ENCODE results near the gene CD1C. TPM values are rescaled to one million over a fixed set of nuclear protein-coding genes. Genes with fewer than 3 reads are reported as not detected.

Gene CD1C
- total RNA-seq, 1 donor from 2014 or later: 0.23 TPM

DNA sequence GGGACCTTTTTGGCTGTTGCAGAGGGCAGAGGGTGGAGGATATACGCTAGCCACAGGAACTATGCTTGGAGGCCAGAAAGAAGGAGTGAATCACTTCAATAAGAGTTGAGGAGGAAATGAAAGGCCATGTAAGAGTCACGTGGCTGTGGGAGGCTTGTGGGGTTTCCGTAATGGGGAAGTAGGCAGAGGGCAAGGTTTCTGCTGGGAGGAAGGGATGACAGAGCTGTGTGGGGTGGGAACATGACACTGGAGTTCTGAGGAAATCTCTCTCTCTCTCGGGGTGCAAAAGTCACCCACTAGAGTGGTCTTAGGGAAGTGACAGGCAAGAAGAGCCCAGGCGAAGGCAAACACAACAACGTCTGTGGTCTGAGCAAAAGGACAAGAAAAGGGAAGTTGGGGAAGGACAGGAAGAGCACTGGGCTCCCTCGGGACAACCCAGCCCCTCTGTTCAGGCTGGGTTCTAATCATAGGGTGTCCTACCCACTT, 3.9 kb upstream of the CD1C start:
- peaks cover 4% of the 10 kb centered on the region for H3K9me3 Mint-ChIP-seq
- intact Hi-C loops (cut with micrococcal nuclease): loop anchor here (1.0 to 2.0 kb wide), 2 partner anchors 48 to 723 kb away; partner anchors contain the start of gene IFI16
- H3K4me1 Mint-ChIP-seq (ENCODE audit: low read depth): peaks cover 21% of the 10 kb centered on the region
- H3K36me3 Mint-ChIP-seq (ENCODE audit: low read depth): no peaks in the 10 kb centered on the region
- H3K27ac Mint-ChIP-seq: peak overlapping the region; percentile 68
- H3K4me3 Mint-ChIP-seq: no peak overlapping the region
- H3K27me3 Mint-ChIP-seq (ENCODE audit: insufficient read depth): peaks cover 5% of the 10 kb centered on the region
- DNase-seq (ENCODE audit: low spot score): no peak

DNA sequence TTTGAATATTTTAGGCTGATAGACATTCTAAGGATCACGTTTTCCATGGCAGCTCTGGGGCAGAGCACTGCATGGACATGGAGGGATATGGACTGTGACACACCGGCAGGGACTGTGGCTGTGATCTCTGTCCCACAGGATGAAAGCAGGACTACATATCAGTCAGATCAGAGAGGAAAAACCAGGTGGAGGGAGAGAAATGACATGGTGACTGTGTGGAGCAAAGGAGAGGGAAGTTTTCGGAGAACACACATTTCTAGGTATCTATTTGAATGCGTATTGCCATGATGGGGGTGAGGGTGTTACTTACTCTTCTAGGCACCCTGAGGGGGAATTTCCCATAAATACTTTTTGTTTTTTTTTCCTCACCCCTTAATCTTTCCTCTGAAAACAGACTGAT, 3.2 kb upstream of the CD1C start:
- Mint-ChIP-seq H3K27ac (peak overlapping the region; percentile 45), H3K9me3 (peaks cover 4% of the 10 kb centered on the region), H3K27me3 (ENCODE audit: insufficient read depth) (peaks cover 5% of the 10 kb centered on the region), H3K36me3 (ENCODE audit: low read depth) (no peaks in the 10 kb centered on the region), H3K4me1 (ENCODE audit: low read depth) (peaks cover 21% of the 10 kb centered on the region), H3K4me3 (no peak overlapping the region)
- intact Hi-C loops (cut with micrococcal nuclease): loop anchor here (1.0 to 2.0 kb wide), 2 partner anchors 47 to 722 kb away; partner anchors contain the start of gene IFI16
- no peak for DNase-seq (ENCODE audit: low spot score)

DNA sequence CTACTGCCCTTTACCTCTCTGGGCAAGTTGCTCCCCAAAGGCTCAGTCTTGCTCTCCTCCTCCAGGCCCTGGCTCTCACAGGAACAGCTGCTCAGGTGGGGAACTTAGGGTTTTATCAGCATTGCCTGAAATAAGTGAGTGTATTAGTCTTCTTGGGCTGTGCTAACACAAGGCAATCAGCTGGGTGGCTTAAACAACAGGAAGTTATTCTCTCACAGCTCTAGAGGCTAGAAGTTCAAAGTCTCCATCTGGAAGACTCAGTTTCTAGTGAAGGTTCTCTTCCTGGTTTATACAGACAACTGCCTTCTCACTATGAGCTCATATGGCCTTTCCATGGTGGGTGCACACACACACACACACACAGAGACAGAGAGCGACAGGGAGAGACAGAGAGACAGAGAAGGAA, 2.8 kb upstream of the CD1C start:
- DNase-seq (ENCODE audit: low spot score): no peak
- peaks cover 5% of the 10 kb centered on the region for H3K27me3 Mint-ChIP-seq (ENCODE audit: insufficient read depth)
- intact Hi-C loops (cut with micrococcal nuclease): loop anchor here (1.0 to 2.0 kb wide), 2 partner anchors 46 to 722 kb away; partner anchors contain the start of gene IFI16
- H3K4me3 Mint-ChIP-seq: no peak overlapping the region
- no peaks in the 10 kb centered on the region for H3K36me3 Mint-ChIP-seq (ENCODE audit: low read depth)
- H3K4me1 Mint-ChIP-seq (ENCODE audit: low read depth): peaks cover 21% of the 10 kb centered on the region
- no peaks in the 10 kb centered on the region for H3K9me3 Mint-ChIP-seq
- H3K27ac Mint-ChIP-seq: peak overlapping the region; percentile 52

DNA sequence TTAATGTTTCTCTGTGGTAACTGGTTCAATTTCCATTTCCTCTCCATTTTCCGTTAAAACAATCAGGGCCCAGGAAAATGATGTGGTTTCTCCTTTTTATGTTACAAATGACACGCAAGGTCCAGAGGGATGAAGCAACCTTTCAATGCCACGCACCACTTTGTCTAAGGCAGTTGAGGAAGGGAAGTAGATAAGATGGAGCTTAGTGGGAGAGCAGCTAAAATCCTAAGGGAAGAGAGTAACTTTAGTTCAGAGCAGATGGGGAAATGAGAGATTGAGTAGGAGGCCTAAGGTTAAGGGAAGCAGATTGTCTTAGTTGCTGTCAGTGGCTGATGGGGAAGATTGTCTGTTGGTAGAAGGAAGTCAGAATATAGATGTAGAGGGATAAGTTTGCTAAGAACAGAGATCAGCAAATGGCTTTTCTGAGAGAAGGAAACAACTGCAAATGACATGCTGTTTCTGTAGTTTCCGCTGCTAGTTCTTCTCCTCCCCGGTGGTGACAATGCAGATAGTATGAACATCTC, 660 bp downstream of the CD1C start:
- no peaks in the 10 kb centered on the region for H3K9me3 Mint-ChIP-seq
- H3K4me3 Mint-ChIP-seq: no peak overlapping the region
- H3K27me3 Mint-ChIP-seq (ENCODE audit: insufficient read depth): no peaks in the 10 kb centered on the region
- H3K27ac Mint-ChIP-seq: no peak overlapping the region
- peaks cover 18% of the 10 kb centered on the region for H3K4me1 Mint-ChIP-seq (ENCODE audit: low read depth)
- intact Hi-C loops (cut with micrococcal nuclease): no loop called here
- DNase-seq (ENCODE audit: low spot score): no peak
- no peaks in the 10 kb centered on the region for H3K36me3 Mint-ChIP-seq (ENCODE audit: low read depth)

DNA sequence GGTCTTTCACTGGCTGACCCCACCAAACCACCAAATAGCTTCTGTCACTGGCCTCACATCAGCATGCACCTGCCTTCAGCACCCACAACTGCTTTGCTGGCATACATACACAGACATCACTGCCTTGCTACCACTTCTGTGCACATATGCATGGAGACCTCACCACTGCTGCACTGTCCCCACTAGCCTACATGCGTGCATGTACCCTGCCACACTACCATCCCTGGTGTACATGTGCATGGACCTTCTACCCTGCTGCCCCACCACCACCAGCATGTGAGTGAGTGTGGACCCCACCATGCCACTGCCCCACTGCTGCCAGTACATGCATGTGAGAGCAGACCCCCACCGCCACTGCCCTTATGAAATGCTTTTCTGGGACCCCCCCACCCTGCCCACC, 6.1 kb downstream of the CD1C start:
- Mint-ChIP-seq H3K4me3 (no peak overlapping the region), H3K27ac (no peak overlapping the region), H3K27me3 (ENCODE audit: insufficient read depth) (no peaks in the 10 kb centered on the region), H3K9me3 (no peaks in the 10 kb centered on the region), H3K4me1 (ENCODE audit: low read depth) (no peaks in the 10 kb centered on the region), H3K36me3 (ENCODE audit: low read depth) (no peaks in the 10 kb centered on the region)
- no peak for DNase-seq (ENCODE audit: low spot score)
- intact Hi-C loops (cut with micrococcal nuclease): no loop called here

DNA sequence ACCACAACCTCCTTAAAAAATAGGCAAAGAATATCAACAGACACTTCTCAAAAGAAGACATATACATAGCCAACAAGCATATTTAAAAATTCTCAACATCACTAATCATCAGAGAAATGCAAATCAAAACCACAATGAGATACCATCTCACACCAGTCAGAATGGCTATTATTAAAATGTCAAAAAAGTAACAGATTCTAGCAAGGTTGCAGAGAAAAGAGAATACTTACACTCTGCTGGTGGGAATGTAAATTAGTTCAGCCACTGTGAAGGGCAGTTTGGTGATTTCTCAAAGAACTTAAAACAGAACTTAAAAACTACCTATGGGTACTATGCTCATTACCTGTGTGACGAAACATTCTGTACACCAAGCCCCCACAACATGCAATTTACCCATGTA, 20.9 kb downstream of the CD1C start:
- intact Hi-C loops (cut with micrococcal nuclease): no loop called here
- Mint-ChIP-seq H3K4me3 (no peak overlapping the region), H3K36me3 (ENCODE audit: low read depth) (no peaks in the 10 kb centered on the region), H3K27ac (no peak overlapping the region), H3K27me3 (ENCODE audit: insufficient read depth) (peaks cover 2% of the 10 kb centered on the region), H3K9me3 (peaks cover 6% of the 10 kb centered on the region), H3K4me1 (ENCODE audit: low read depth) (no peaks in the 10 kb centered on the region)
- no peak for DNase-seq (ENCODE audit: low spot score)

DNA sequence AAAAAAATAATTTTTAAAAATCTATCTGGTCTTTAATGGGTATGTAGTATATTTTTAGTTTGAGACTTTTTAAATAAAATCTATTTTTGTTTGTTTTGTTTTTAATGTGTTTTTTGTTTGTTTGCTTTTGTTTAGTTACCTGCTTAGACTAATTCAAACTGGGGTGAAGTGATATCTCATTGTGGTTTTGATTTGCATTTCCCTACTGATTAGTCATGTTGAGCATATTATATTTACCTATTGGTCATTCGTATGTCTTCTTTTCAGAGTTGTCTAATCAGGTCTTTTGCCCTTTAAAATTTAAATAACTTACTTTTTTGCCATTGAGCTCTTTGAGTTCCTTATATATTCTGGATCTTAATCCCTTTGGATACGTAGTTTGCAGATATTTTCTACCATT, 21.3 kb downstream of the CD1C start:
- peaks cover 2% of the 10 kb centered on the region for H3K27me3 Mint-ChIP-seq (ENCODE audit: insufficient read depth)
- intact Hi-C loops (cut with micrococcal nuclease): no loop called here
- H3K4me3 Mint-ChIP-seq: no peak overlapping the region
- no peaks in the 10 kb centered on the region for H3K36me3 Mint-ChIP-seq (ENCODE audit: low read depth)
- H3K4me1 Mint-ChIP-seq (ENCODE audit: low read depth): no peaks in the 10 kb centered on the region
- peaks cover 6% of the 10 kb centered on the region for H3K9me3 Mint-ChIP-seq
- no peak for DNase-seq (ENCODE audit: low spot score)
- H3K27ac Mint-ChIP-seq: no peak overlapping the region

DNA sequence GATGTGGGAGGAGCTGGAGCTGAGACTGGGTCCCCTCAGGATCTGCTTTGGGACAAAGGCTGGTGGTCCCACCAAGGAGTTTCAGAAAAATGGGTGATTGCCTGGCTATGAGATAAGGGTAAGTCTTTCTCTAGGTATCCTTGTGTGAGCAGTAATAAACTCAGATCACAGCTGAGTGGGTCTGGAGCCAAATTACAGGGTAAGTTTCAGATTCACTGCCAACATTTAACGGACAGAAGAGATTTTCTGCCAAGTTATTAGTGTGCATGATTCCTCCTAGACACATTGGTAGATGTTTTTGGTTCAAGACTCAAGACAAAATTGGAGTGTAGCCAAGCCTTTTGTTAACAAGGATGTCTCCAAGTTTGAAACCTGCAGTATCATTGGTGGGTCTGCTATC, 34.1 kb downstream of the CD1C start:
- intact Hi-C loops (cut with micrococcal nuclease): no loop called here
- Mint-ChIP-seq H3K36me3 (ENCODE audit: low read depth) (no peaks in the 10 kb centered on the region), H3K4me1 (ENCODE audit: low read depth) (no peaks in the 10 kb centered on the region), H3K9me3 (peaks cover 3% of the 10 kb centered on the region), H3K27ac (no peak overlapping the region), H3K27me3 (ENCODE audit: insufficient read depth) (peaks cover 6% of the 10 kb centered on the region), H3K4me3 (no peak overlapping the region)
- DNase-seq (ENCODE audit: low spot score): no peak

DNA sequence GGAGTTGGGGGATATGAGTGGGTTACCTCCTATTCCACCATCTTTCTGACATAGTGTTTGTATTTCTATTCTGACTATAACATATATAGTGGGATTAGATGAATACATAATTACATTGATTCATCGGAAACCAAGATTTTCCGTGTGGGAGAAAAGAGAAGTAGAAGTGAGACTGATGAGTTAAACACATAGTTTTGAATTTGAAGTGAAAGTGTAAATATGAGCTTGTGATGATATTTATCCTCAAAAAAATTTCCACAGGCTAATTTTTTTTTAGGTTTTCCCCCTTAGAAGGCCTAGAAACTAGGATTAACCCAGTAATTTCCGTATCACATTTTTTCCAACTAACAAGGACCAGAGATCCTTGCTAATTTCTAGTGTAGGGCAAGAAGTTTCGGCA, 34.7 kb downstream of the CD1C start:
- intact Hi-C loops (cut with micrococcal nuclease): no loop called here
- Mint-ChIP-seq H3K27me3 (ENCODE audit: insufficient read depth) (peaks cover 6% of the 10 kb centered on the region), H3K4me1 (ENCODE audit: low read depth) (no peaks in the 10 kb centered on the region), H3K27ac (no peak overlapping the region), H3K9me3 (peaks cover 3% of the 10 kb centered on the region), H3K36me3 (ENCODE audit: low read depth) (no peaks in the 10 kb centered on the region), H3K4me3 (no peak overlapping the region)
- no peak for DNase-seq (ENCODE audit: low spot score)

DNA sequence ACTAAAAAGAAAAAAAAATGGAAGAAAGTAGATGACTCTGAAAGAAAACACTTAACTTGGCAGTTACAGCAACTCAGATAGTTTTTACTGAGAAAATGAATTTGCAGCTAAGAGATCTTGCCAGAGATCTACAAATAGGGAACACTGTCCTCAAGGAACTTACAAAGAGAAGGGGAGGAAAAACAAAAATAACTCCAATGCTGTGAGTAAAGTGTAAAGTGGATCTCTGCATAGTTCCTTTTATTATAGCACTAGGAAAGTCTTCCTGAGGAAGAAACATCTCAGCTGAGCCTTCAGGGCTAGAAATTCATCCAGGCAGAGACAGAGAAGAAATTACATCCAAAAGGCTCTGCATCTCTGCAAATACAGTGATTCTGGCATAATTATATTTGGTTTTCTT, 37.8 kb downstream of the CD1C start:
- no peaks in the 10 kb centered on the region for H3K4me1 Mint-ChIP-seq (ENCODE audit: low read depth)
- peaks cover 3% of the 10 kb centered on the region for H3K9me3 Mint-ChIP-seq

DNA sequence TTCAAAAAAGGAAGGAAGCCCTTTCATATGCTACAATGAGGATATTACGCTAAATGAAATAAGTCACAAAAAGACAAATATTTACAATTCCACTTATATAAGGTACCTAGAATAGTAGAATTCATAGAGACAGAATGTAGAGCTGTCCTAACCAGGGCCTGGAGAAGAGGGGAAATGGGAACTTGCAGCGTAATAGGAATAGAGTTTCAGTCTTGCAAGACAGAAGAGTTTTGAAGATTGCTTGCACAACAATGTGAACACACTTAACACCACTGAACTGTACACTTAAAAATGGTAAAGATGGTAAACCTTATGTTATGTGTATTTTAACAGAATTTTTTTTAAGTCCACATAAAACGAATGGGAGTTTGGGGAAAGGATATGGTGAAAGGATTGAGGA, 38.7 kb downstream of the CD1C start:
- H3K4me3 Mint-ChIP-seq: no peak overlapping the region
- no peaks in the 10 kb centered on the region for H3K36me3 Mint-ChIP-seq (ENCODE audit: low read depth)
- H3K27ac Mint-ChIP-seq: no peak overlapping the region
- no peak for DNase-seq (ENCODE audit: low spot score)
- peaks cover 3% of the 10 kb centered on the region for H3K4me1 Mint-ChIP-seq (ENCODE audit: low read depth)
- intact Hi-C loops (cut with micrococcal nuclease): no loop called here
- H3K9me3 Mint-ChIP-seq: no peaks in the 10 kb centered on the region
- H3K27me3 Mint-ChIP-seq (ENCODE audit: insufficient read depth): peaks cover 4% of the 10 kb centered on the region

More for the DNA sequence above, 37.8 kb downstream of the CD1C start:
- H3K27me3 Mint-ChIP-seq (ENCODE audit: insufficient read depth): peaks cover 4% of the 10 kb centered on the region
- intact Hi-C loops (cut with micrococcal nuclease): no loop called here
- no peaks in the 10 kb centered on the region for H3K36me3 Mint-ChIP-seq (ENCODE audit: low read depth)
- H3K4me3 Mint-ChIP-seq: no peak overlapping the region
- no peak overlapping the region for H3K27ac Mint-ChIP-seq
- DNase-seq (ENCODE audit: low spot score): no peak

DNA sequence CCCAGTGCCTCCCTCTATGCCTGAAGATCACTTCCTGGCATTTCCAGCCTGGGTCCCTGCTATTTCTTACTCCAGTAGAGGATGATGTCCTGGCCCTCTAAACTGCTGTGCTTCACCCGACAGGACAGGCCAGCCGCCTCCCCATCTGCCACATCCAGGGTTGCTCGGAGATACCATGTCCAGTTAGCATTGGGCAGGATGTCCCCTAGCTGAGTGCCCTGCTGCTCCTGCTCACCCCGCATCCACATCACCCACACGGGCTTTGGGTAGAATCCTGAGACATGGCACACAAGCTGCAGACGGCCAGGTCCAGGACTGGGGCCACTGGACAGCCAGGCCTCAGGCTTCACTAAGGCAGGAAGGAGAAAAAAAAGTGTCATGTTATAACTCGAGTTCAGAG, 39.6 kb downstream of the CD1C start:
- H3K9me3 Mint-ChIP-seq: no peaks in the 10 kb centered on the region
- H3K36me3 Mint-ChIP-seq (ENCODE audit: low read depth): no peaks in the 10 kb centered on the region
- no peak overlapping the region for H3K4me3 Mint-ChIP-seq
- DNase-seq (ENCODE audit: low spot score): no peak
- H3K27me3 Mint-ChIP-seq (ENCODE audit: insufficient read depth): peaks cover 2% of the 10 kb centered on the region
- peaks cover 9% of the 10 kb centered on the region for H3K4me1 Mint-ChIP-seq (ENCODE audit: low read depth)
- H3K27ac Mint-ChIP-seq: no peak overlapping the region
- intact Hi-C loops (cut with micrococcal nuclease): no loop called here

DNA sequence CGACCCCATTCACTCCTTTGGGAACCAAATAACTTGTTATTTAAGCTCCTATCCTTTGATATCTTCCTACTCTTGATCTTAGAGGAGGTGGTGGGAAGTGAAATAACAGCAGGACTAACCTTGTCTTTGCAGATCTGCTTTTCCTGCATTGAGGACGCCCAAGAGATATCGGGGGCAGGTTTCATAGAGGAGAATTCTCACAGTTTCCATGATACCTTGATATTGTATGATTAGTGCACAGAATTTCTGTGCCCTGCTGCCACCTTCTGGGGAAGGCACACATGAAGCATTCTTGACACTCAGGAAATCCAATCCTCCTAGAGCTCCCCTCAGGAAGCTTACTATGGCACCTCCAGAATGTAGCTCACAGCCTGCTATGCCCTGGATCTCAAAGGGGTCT, 40.0 kb downstream of the CD1C start:
- H3K4me1 Mint-ChIP-seq (ENCODE audit: low read depth): peaks cover 9% of the 10 kb centered on the region
- H3K27ac Mint-ChIP-seq: no peak overlapping the region
- intact Hi-C loops (cut with micrococcal nuclease): loop anchor here (5.0 kb wide), 1 partner anchor 668 kb away; no protein-coding TSS in a partner anchor
- H3K9me3 Mint-ChIP-seq: no peaks in the 10 kb centered on the region
- no peak overlapping the region for H3K4me3 Mint-ChIP-seq
- H3K27me3 Mint-ChIP-seq (ENCODE audit: insufficient read depth): peaks cover 2% of the 10 kb centered on the region
- H3K36me3 Mint-ChIP-seq (ENCODE audit: low read depth): no peaks in the 10 kb centered on the region
- DNase-seq (ENCODE audit: low spot score): no peak
